ENCODE measurements around the gene AMMECR1. TPM values are rescaled to one million over a fixed set of nuclear protein-coding genes. Genes with fewer than 3 reads are reported as not detected.
"Not testable (repeated sequence)": the region's sequence is repeated elsewhere in the genome, so short reads cannot be mapped to it uniquely, and the experiment has no call there.

The AMMECR1 gene
- 12.5 and 17.4 TPM in 2 replicates for total RNA-seq
- polyA plus RNA-seq (2012), result 5.1 TPM

DNA sequence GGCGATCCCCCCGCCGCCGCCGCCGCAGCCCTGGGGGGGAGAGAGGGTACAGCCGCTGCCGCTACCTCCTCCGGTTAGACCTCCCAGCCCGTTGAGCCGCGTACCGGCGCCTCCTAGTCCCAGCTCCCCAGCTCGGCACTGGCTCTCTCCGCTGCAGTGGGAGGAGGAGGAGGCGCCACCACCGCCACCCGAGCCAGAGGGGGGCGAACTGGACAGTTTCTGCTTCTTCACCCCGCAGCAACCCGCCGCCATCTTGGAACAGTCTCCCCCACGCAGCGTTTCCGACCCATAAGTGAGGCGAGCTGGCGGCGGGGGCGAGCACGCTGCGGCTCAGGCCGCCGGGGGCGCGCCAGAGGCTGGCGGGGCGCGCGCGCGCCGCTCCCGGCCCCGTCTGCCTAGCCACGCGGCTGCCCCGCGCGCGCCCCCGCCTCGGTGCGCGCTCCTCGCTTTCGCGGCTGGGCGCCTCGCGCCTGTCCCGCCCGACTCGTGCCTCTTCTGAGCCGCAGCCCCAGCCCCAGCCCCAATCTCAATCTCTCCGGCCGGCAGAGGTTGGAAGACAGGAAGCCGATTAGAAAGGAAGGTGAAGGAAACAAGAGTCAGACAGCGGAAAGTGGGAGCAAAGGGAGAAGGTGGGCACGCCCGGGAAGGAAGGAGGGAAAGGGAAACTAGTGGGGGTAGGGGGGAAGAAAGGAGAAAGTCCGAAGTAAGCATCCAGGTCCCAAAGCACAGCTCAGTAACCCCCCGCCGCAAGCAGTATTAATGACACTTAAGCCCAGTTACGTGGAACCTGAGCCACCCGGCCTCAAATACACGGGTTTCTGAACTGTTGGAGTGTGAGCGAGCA, at the start of gene AMMECR1:
Gene AMMECR1, minus strand, starts transcription at position 266 of the 844 bp plus-strand sequence. Its CDS starts 14 bp downstream, at position 252.
- peak; percentile 81 for DNase-seq (ENCODE audit: low read depth)

DNA sequence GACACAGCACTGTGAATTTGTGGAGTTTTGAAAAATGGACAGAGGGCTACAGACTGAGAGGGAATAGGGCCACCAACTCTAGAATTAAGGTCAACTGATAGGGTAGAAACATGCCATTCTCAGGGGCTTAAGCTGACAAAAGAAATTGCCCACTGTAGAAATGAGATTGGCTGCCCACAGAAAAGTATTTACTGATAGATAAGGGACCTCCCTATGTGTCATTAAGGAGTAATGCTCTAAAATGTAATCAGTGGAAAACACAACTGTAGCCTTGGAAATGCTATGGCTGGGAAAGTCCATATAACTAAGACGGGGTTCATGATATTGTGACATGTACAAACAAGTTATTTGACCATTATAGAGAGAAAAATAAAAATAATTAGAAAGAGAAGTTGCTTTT, 45.4 kb upstream of the AMMECR1 start:
- DNase-seq (ENCODE audit: low read depth), result no peak

DNA sequence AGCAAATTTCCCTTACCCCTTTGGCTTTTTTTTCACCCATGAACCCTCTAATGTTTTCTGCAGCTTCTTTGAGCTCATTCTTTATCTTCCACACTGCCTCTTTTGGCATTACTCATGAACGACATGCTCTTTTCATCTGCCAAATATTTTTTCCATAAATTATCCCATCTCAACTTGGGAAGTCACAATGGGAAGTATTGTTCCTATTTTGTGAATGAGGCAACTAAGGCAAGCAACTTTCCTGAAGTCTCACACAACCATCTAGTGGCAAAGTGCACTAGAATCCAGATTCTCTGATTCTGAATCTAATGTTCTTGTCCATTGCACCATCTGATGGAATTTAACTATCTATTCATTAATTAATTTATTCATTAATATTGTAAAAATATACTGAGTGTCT, 41.4 kb upstream of the AMMECR1 start:
- DNase-seq (ENCODE audit: low read depth), result no peak

DNA sequence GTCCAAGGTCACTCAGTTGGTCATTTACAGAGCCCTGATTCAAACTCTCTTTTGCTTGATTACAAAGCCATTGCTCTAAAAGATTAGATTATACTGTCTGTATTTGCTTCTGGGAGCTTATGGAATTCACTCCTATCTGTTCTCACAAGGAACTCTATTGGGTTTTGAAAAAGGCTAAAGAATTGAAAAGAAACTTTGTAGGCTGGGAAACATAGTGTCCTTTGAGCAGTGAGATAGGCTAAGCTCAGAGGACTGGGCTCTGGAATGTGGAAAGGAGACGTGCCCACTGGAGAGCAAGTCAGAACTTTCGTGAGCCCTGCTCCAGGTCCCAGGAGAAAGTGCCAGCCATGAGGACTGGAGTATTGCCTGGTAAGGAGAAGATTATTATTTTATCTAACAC, 40.7 kb upstream of the AMMECR1 start, which contains the start of gene RTL9:
Gene RTL9, plus strand, starts transcription at position 301 of the 400 bp plus-strand sequence. CDS start 91,770 bp downstream, outside the sequence.
- no peak for DNase-seq (ENCODE audit: low read depth)

DNA sequence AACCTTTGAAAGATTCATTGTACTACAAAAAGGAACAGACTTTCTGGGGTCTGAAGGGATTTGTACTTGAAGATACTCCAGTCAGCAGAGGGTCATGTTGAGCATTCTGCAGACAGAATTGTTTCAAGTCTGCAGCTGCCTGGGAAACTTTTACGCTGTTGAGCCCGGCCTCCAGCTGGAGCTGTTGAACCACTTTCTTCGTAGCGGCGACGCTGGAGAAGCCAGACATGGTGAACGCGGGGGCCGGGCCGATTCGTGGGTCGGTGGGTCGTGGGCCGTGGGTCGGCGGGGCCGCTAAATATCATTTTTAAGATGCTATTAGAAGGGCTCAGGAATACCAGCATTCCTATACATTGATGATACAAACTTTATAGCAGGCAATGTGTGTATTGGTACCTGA, 28.8 kb upstream of the AMMECR1 start:
- peak; percentile 43 for DNase-seq (ENCODE audit: low read depth)

DNA sequence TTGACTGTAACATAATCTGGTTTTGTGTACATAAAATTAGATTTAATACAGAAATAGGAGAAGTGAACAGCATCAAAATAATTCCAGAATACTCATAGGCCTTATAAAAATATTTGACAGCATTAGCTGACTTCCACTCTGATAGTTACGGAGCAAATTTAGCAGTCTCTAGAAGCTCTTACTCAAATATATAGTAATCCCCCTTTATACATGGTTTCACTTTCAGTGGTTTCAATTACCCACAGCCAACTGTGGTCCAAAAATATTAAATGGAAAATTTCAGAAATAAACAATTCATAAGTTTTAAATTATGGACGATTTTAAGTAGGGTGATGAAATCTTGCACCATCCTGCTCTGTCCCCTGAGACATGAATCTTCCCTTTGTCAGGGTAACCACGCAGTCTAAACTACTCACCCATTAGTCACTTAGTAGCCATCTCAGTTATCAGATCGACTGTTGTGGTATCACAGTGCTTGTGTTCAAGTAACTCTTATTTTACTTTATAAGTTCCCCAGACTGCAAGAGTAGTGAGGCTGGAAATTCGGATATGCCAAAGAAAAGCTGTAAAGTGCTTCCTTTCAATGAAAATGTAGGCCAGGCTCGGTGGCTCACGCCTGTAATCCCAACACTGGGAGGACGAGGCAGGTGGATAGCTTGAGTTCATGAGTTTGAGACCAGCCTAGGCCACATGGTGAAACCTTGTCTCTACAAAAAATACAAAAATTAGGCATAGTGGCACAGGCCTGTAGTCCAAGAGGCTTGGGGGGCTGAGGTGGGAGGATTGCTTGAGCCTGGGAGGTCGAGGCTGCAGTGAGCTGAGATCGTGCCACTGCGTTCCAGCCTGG, 23.5 kb upstream of the AMMECR1 start:
- peak; percentile 65 for DNase-seq (ENCODE audit: low read depth)

DNA sequence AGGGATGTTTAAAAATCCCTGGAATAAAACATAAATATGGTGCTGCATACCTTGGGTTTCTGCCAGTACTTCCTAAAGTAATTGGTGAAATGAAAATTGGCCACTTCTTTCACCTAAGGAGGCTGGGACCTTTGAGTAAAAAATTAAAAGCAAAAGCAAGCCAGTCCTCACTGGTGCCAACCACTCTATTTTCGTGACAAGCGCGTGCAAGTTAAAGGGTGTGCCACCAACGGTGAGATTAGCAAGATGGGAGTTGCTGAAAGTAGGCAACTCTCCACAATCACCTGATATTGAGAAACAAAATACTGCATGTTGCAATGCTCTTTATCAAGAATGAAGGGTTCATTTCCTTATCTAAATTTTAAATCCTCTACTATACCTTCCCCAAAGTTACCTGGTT, 21.1 kb upstream of the AMMECR1 start:
- no peak for DNase-seq (ENCODE audit: low read depth)

DNA sequence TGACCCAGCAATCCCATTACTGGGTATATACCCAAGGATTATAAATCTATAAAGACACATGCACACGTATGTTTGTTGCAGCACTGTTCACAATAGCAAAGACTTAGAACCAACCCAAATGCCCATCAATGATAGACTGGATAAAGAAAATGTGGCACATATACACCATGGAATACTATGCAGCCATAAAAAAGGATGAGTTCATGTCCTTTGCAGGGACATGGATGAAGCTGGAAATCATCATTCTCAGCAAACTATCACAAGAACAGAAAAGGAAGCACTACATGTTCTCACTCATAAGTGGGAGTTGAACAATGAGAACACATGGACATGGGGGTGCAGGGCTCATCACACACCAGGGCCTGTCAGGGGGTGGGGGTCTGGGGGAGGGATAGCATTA, 15.6 kb upstream of the AMMECR1 start:
- not testable (repeated sequence) for DNase-seq (ENCODE audit: low read depth)

DNA sequence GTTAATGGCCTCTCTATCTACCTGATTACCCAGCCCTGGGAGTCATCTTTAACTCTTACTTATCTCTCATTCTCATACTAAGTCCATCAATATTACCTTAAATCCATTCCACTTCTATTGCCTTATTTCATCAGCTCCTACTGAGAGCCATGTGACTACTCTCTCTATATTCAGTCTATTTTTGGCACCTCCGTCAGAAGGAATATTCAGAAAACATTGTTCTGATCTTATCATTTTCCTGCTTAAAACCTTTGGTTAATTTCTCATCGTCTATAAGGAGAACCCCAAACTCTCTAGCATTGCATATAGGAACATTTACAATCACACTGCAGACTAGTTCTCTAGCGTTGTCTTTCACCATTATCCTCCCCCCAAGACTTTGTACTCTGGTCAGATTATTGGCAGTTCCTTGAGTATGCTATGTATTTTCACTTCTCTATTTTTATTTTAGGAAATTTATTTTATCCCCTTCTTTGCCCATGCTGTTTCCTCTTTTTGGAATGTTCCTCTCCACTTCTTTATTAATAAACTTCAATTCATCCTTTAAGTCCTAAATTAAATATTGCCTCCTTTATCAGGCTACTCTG, 13.7 kb upstream of the AMMECR1 start:
- DNase-seq (ENCODE audit: low read depth), result no peak

DNA sequence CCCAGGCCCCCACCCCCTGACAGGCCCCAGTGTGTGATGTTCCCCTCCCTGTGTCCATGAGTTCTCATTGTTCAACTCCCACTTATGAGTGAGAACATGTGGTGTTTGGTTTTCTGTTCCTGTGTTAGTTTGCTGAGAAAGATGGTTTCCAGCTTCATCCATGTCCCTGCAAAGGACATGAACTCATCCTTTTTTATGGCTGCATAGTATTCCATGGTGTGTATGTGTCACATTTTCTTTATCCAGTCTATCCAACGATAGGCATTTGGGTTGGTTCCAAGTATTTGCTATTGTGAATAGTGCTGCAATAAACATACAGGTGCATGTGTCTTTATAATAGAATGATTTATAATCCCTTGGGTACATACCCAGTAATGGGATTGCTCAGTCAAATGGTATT, 10.7 kb upstream of the AMMECR1 start:
- DNase-seq (ENCODE audit: low read depth), result not testable (repeated sequence)

DNA sequence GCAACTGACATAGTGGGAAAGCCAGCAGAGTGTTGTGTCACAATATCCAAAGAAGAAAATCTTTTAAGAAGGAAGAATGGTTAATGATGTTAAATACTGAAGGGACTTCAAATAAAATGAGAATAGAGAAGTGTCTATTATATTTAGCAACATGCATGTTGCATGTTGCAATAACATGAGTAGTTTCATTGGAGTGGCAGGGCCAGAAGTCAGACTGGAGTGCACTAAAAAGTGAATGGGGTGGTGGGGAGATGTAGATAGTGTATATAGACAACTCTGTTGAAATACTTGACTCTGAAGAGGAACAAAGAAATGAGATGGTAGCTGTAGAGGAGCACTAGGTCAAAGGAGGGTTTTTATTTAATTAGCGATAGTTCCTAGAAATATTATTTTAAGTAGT, 9.5 kb upstream of the AMMECR1 start:
- DNase-seq (ENCODE audit: low read depth), result no peak

DNA sequence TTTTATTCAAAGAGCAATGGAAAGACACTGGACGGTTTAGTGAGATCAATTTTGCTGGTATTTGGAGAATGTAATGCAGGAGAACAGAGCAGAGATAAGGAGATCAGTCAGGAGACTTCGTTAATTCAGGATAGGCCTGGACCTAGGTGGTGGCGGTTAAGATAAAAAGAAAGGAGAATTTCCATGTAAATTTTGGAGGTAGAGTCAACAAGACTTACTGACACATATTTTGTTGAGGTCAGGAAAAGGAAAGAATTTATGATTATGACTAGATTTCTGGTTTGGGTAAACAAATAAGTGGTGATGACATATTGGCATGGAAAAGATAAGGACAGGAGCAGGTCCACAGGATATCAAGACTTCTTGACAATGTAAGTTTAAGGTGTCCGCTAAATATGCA, 8.8 kb upstream of the AMMECR1 start:
- DNase-seq (ENCODE audit: low read depth), result no peak

DNA sequence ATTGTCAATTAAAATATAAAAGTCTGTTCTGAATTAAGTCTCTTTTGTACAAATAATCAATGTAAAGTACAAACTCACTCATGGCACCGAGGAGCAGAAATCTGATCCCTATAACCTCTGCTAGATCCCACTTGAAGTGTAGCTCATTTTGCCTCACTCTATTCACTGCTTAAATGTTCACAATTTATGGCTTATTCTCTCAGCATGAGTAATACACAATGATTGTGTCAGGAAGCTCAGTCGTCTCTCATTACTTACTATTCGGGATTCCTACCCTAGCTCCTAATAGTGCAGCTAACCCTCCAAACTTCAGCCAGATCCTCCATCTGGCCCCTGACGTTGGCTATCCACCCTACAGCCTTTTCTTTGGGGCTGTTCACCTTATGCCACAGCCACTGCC, 4.7 kb upstream of the AMMECR1 start:
- DNase-seq (ENCODE audit: low read depth), result no peak

DNA sequence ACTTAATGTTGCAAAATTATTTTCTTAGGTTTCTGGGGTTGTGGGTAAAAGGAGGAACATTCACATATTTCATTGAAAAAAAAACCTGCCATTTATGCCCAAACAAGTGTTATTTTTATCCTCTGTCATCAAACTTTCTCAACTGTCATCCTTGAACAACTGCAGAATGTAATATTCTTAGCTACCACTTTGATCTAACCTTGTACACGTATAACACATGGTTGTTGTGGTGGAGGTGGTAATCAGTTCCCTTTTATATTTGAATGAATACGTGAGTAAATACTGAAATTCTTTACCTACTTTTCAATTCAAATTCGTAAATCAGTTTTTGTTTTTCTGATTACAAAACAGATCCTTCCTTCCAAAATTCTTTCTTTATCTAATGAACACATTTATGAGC, 3.8 kb upstream of the AMMECR1 start:
- DNase-seq (ENCODE audit: low read depth), result no peak

DNA sequence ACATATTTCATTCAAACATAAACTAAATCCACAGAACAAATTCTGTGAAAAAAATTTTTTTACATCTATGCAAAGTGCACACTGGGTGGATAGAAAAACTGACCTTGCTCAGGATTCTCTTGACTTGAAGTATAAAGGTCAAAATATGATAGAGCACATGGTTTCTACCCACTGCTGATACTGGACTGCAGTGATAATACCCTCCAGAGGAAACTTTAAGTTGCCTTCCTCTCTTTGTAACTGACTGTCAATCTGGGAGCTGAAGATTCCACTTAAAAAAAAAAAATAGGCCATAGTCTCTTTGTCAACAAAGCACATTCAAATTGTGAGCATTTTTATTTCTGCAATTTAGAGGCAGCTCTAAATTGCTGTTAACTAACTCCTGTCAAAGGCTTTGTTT, 3.2 kb upstream of the AMMECR1 start:
- no peak for DNase-seq (ENCODE audit: low read depth)

DNA sequence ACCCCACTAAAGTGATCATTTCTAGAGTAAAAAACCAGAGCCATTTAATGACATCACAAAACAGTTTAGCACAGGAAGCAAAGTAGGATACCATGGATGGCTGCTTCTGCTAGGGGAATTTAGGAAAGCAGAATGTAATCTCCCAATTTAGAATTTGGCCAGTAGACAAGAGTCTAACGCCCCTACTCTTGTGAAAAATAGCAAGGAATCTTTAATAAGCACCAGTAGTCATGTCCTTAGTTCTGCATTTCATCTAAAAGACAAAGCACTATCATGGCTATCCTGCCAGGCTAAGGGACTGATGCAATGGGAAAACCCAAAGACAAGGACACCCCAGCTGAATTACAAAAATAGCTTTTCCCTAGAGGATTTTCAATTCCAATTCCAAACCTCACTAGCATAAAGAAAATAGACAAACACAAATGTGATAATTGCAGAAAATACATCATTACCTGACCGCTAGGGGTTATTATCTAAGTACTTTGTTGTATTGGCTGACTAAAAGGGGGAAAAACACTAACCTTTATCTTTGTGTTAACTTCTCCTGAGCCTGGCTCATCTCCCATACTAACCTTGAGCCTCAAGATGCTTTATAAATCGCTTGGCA, 2.6 kb upstream of the AMMECR1 start:
- peak; percentile 13 for DNase-seq (ENCODE audit: low read depth)

DNA sequence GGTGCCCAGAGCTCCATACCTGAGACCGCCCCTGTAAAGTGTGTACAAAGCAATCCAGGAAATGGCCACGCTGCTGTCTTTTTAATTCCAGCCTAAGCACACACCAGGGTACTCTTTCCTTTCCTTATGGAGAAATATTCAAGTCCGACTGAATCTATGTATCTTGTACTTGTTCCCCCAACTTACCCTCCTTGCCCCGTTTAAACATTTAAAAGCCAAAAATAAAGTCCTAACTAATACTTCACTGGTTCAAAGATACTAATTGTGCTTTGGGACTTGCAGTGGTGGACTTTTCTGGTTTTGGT, 731 bp upstream of the AMMECR1 start:
- no peak for DNase-seq (ENCODE audit: low read depth)

DNA sequence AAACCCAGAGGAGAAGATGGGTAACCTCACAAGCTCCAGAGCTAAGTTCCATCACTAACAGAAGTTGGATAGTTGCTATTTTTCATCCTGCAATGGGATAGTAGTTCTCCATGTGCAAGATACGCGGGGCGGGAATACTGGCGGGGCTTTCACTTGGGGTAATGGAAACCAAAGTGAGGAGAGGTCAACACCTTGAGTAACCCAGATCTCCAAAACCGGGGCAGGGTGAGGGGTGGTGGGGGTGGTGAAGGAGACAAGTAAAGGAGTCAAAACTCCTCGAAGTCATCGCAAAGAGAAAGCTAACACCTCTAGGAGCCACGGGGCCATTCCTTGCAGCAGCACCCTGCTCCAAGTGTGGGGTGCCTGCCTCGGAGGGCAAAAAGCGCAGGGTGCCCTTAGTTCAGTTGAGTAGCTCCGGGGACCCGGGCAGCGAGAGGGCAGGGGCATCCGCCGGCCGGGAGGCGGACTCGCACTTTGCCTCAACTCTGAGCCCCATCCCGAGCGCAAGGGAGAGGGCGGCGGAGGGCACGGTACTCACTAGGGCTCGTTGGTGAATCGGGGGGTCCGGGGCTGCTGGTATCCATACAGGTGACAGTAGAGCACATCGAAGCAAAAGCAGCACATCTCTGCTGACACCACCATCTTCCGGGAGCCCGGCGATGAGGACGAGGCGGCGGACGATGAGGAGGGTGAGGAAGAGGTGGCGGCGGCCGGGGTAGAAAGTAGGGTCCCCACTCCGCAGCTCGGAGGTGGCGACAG, 645 bp downstream of the AMMECR1 start:
- peak; percentile 15 for DNase-seq (ENCODE audit: low read depth)

DNA sequence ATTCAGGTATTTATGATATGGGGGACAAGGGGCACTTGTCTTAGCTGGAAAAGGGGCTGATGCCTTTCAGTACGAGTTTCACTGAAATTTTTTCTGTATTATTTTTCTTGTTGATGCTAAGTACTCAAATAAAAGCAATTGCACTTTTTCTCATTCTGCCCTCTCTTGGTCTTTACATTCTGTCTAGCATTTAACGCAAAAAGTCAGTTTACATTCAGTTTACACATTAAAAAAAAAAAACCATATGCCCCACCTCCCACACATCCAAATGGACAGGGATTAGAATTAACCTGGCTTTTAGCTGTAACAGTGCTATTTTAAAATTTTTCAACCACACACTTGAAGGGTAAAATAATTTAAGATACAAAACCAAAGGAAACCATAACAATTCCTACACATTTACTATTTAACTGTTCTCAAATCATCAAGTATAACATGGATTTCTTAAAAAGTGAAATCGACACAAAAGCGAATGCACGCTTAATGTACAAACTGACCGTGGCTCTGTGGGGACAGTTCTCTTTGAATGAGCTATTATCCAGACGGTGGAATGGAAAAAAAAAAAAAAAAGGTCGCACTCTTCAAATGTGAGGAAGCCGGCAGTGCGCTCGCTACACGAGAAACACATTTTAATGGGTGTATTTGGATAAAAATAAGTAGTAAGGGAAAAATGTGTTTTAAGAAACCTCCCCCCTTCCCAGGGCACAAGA, 1.4 kb downstream of the AMMECR1 start:
- no peak for DNase-seq (ENCODE audit: low read depth)

DNA sequence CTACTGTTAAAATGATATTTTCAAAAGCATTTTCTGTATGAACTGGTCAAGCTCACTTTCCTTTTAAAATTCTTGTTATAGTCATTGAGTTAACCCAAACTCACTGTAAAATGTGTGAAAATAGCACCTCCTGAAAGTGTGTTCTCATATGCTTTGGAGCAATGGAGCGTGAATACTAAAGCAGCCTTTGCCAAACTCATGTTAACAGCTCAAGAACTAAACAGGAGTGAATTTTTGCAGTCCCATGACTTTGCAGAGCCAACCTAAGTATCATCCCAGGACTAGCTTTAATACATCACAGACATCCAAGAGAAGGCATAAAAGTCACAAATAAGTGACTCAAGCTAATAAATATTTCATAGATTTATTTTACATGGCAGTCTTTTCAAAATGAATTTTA, 2.3 kb downstream of the AMMECR1 start:
- no peak for DNase-seq (ENCODE audit: low read depth)

Measured in myocyte (in vitro differentiated cells).